GM21367 (cell line): Measurements from ENCODE around the gene TEX9.
"Not testable (repeated sequence)": the region's sequence is repeated elsewhere in the genome, so short reads cannot be mapped to it uniquely, and the experiment has no call there.

Experiments used
- ATAC-seq: cut with Tn5 transposase; IDR thresholded peaks from one replicate; pipeline ENCODE4 v1.9.1; 2021; ENCODE audit not compliant: unreplicated experiment

The TEX9 gene

DNA sequence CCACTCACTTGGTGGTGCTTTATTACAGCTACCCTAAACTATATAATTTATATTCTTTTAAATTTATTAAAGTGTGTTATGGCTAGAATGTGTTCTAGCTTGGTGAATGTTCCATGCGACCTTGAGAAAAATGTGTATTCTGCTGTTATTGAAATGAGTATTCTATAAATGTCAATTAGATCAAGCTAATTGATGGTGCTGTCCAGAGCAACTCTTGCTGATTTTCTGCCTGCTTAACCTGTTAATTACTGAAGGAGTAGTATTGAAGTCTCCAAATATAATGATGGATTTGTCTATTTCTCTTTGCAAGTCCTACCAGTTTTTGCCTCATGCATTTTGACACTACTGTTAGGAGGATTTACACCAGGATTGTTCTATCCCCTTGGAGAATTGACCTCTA lies 3.2 kb upstream of the TEX9 start:
- ATAC-seq = no peak

- no peak for ATAC-seq
These were observed 985 bp downstream of the TEX9 start for GRCh38 chr15:56366211-56366610.

GRCh38 chr15:56367156-56367555 lies 1.9 kb downstream of the TEX9 start:
- ATAC-seq = no peak

DNA sequence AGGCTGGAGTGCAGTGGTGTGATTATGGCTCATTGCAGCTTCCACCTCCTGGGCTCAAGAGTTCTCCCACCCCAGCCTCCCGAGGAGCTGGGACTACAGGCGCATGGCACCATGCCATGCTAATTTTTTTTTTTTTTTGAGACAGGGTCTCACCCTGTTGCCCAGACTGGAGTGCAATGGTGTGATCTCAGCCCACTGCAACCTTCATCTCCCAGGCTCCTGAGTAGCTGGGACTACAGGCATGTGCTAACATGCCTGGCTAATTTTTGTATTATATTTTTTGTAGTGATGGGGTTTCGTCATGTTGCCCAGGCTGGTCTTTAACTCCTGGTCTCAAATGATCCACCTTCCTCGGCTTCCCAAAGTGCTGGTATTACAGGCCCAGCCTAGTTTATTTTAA lies 4.0 kb downstream of the TEX9 start:
- no peak for ATAC-seq

DNA sequence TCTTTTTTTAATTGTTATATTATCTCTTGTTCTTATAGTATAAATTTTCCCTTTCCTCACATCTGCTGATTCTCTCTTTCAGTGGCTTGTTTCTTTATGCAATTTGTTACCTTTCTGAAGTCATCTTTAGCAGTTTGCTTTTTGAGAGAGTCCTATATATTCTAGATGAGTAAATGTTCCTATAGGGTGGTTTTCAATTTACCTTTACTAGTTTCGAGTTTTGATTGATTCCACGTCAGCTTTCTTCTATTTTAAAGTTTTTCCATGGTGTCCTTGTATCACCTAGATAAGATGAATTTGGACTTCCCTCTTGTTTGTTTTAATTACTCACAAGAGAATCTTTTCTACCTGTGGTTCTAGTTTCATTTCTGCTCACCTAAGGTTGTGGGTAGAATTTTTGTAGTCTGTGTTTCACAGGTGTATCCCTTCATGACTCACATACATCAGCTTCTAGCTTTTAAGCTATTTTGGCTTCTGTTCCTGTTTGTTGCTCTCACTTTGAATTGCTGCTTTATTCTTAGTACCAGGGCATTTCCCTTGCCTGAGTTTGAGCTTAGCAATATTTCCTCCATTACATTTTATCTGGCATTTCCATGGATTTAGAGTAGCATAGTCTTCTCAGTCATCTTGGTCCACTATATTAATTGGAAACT lies 6.4 kb downstream of the TEX9 start:
- peak; percentile 80 for ATAC-seq

- not testable (repeated sequence) for ATAC-seq
These were observed 9.5 kb downstream of the TEX9 start for GRCh38 chr15:56374693-56375092.

DNA sequence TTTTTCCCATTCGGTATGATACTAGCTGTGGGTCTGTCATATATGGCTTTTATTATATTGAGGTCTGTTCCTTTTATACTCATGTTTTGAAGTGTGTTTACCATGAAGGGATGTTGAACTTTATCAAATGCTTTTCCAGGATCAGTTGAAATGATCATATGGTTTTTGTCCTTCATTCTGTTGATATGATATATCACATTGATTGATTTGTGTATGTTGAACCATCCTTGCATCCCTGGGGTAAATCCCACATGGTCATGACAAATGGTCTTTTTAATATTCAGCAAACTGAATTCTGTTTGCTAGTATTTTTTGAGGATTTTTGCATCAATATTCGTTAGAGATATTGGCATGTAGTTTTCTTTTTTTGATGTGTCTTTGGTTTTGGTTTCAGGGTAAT lies 12.6 kb downstream of the TEX9 start:
- not testable (repeated sequence) for ATAC-seq

- no peak for ATAC-seq
These were observed 17.8 kb downstream of the TEX9 start for GRCh38 chr15:56383010-56383409.

GRCh38 chr15:56385908-56386307 lies 20.7 kb downstream of the TEX9 start:
- no peak for ATAC-seq

DNA sequence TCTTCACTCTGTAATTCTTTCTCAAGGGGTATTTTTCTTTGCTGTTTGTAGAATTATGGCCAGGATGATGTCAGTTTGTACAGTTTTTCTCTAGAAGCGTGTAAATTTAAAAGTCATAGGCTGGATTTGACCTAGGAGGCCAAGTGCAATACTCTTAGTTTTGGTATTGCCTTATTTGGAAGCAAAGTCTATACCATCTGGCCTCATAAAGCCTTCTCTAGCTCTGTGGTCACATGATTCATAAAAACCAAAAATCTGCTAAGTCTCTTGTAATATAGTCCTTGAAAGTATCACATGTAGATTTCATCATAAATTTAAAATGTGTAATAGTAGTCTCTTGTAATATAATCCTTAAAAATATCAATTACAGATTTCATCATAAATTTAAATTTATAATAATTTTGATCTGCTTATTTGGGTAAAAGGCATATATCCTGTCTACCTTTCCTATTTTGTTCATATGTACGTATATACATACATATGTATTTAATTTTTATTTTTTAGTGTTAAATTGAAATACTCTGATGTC lies 25.6 kb downstream of the TEX9 start:
- ATAC-seq = no peak

GRCh38 chr15:56393277-56393676 lies 28.1 kb downstream of the TEX9 start:
- no peak for ATAC-seq

GRCh38 chr15:56394909-56395308 lies 29.7 kb downstream of the TEX9 start:
- ATAC-seq = no peak

- not testable (repeated sequence) for ATAC-seq
These were observed 32.1 kb downstream of the TEX9 start for GRCh38 chr15:56397325-56397724.

DNA sequence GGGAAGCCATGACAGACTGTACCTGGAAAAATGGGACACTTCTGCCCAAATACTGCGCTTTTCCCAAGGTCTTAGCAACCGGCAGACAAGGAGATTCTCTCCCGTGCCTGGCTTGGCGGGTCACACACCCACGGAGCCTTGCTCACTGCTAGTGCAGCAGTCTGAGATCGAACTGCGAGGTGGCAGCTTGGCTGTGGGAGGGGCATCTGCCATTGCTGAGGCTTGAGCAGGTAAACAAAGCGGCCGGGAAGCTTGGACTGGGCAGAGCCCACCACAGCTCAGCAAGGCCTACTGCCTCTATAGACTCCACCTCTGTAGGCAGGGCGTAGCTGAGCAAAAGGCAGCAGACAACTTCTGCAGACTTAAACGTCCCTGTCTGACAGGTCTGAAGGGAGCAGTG lies 34.0 kb downstream of the TEX9 start:
- ATAC-seq = not testable (repeated sequence)

GRCh38 chr15:56410721-56411120 lies 45.5 kb downstream of the TEX9 start:
- ATAC-seq = no peak

DNA sequence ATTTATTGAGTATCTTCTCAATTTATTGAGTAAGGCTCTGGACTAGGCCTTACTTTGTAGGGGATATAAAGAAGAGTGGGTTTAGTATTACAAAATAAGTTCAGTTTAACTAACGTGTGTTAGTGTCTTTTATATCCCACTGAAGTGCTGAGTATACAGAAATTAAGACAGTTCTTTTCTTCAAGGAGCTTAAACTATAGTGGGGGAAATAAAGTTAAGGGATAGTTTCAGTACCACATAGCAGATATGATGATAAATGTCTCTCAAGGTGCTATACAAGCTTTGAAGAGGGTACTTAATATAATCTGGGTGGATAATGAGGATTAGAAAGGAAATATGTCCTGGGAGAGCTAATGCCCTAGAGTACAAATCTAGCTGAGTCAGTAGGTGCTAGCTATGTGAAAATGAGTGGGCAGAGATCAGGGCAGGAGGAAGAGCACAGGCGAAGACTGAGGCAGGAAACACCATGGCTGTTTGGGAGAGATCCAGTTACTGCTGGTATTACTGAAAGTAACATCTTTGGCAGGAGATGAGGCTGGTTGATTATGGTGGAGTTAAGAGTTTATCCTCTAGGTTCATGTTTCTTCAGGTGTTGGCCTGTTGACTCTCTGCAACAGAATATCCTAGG lies 46.0 kb downstream of the TEX9 start:
- ATAC-seq = no peak

- not testable (repeated sequence) for ATAC-seq
These were observed 48.0 kb downstream of the TEX9 start for GRCh38 chr15:56413114-56413733.

GRCh38 chr15:56425276-56425675 lies 60.0 kb downstream of the TEX9 start:
- ATAC-seq = no peak

GRCh38 chr15:56425976-56426375 lies 60.8 kb downstream of the TEX9 start:
- ATAC-seq = no peak

GRCh38 chr15:56428821-56429458 lies 63.7 kb downstream of the TEX9 start:
- ATAC-seq = no peak

DNA sequence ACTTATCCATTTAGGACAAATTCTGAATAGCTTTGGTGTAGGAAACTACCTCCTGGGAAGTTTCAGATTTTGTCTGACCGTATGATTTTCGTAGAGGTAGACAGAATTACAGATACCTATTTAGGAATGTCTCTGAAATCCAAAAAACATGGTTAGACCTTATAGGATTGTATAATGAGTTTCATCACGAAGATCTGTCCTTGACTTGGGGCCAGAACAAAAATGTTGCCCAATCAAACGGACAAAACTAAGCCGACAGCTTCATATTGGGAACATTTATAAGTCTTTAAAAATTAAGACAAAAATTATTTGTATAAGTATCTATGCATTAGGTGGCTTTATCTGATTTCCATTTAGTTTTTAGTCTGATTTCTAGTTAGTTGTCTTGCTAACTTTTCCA lies 67.1 kb downstream of the TEX9 start:
- ATAC-seq = no peak
